Measurements from ENCODE around the gene PIAS4.

PIAS4 gene

GRCh38 chr19:4082172-4082571 lies 74.6 kb downstream of the PIAS4 start:
- in situ Hi-C loops (cut with HindIII; ENCODE audit: low pct_ligation_motif_present, low pct_unique_long_range_greater_than_20kb, low sequenced_read_pairs) = no loop called here
- no peak for DNase-seq

DNA sequence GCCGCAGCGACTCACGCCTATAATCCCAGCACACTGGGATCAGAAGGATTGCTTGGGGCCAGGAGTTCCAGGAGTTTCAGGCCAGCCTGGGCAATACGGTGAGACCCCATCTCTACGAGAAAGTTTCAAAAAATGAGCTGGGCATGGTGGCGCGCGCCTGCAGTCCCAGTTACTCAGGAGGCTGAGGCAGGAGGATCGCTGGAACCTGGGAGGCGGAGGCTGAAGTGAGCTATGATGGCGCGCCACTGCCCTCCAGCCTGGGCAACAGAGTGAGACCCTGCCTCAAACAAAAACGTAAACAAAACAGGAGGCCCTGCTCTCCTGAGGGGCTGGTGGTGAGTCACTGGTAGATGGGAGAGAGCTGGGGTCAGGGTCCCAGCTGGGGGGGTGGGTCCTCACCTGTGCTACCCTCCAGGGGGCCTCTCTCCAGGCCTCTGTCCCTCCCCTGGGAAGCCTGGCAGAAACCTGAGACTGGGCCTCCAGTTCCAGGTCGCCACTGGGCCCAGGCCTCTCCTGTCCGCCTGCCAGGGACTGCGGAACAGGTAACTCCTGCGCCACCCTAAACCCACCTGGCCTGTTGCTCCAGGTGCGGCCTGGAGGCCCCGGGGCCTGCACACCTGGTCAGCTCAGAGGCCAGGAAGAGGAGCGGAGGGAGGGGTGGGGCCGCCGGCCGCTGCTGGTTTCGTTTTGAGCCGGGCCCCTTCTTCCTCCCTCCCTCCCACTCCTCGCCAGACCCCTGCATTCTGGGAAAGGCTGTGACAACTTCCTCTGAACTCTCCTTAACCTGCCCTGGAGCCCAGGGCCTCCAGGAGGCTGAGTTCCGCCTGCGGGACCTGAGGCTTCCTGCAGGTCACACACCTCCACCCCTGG lies 76.4 kb downstream of the PIAS4 start:
- DNase-seq = no peak
- in situ Hi-C loops (cut with HindIII; ENCODE audit: low pct_ligation_motif_present, low pct_unique_long_range_greater_than_20kb, low sequenced_read_pairs) = no loop called here

DNA sequence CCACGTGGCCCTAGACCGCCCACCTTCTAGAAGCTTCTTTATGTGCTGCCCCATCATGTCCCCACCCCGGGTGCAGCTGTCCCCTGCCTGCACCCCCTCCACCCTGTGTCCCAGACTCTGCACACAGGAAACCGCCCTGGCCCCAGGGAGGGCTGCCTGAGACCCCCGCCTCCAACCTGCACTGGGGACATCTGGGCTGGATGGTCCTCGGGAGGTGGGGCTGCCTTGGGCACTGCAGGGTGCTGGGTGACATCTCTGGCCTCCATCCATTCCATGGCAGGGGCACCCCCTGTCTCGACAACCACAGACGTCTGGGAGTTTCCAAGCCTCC lies 77.0 kb downstream of the PIAS4 start:
- DNase-seq = no peak
- in situ Hi-C loops (cut with HindIII; ENCODE audit: low pct_ligation_motif_present, low pct_unique_long_range_greater_than_20kb, low sequenced_read_pairs) = no loop called here

- in situ Hi-C loops (cut with HindIII; ENCODE audit: low pct_ligation_motif_present, low pct_unique_long_range_greater_than_20kb, low sequenced_read_pairs) = no loop called here
- no peak for DNase-seq
These were observed 78.9 kb downstream of the PIAS4 start for GRCh38 chr19:4086411-4086867.

DNA sequence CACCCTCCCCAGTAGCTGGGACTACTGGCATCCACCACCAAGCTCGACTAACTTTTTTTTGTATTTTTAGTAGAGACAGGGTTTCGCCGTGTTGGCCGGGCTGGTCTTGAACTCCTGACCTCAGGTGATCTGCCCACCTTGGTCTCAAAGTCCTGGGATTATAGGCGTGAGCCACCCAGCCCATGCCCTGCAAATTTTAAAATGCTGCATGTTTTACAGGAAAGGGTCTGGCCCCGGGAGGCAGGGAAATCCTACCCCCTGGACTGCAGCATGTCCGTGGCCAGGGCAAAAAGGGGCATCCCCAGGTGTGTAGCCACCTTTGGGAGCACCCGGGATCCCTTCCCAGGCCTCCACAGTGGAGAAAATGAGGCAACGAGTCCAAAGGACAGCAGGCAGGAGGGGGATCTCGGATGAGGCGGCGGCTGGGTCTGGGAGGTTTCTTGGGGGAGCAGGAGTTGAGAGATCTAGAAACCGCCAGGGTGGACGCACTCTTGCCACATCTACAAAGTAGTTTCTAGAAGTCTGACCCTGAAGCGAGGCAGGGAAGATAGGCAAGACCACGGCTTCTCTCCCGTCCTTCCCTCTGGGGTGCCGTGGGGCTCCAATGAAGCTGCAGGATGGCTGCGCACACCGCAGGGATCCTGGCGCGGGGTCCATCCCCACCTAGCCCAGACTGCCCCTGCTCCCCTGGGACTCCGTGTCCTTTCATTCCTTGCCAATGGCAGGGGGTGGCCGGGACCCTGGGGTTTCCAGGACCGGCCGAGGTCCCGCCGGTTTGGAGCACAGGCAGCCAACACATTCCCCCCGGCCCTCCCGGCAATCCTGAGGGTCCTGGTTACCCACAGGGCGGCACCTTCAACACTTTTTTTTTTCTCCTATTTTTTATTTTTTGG lies 80.5 kb downstream of the PIAS4 start:
- in situ Hi-C loops (cut with HindIII; ENCODE audit: low pct_ligation_motif_present, low pct_unique_long_range_greater_than_20kb, low sequenced_read_pairs) = no loop called here
- no peak for DNase-seq

- in situ Hi-C loops (cut with HindIII; ENCODE audit: low pct_ligation_motif_present, low pct_unique_long_range_greater_than_20kb, low sequenced_read_pairs) = no loop called here
- no peak for DNase-seq
These were observed 81.4 kb downstream of the PIAS4 start for GRCh38 chr19:4088975-4089374.

All from ACHN (cell line).